GM19467 (cell line): Measurements from ENCODE around the gene EFCAB8.

Experiments
- ATAC-seq: cut with Tn5 transposase; IDR thresholded peaks from one replicate; pipeline ENCODE4 v1.9.1; 2021; ENCODE audit warnings: mild to moderate bottlenecking, moderate library complexity; ENCODE audit not compliant: unreplicated experiment

The EFCAB8 gene, protein sequence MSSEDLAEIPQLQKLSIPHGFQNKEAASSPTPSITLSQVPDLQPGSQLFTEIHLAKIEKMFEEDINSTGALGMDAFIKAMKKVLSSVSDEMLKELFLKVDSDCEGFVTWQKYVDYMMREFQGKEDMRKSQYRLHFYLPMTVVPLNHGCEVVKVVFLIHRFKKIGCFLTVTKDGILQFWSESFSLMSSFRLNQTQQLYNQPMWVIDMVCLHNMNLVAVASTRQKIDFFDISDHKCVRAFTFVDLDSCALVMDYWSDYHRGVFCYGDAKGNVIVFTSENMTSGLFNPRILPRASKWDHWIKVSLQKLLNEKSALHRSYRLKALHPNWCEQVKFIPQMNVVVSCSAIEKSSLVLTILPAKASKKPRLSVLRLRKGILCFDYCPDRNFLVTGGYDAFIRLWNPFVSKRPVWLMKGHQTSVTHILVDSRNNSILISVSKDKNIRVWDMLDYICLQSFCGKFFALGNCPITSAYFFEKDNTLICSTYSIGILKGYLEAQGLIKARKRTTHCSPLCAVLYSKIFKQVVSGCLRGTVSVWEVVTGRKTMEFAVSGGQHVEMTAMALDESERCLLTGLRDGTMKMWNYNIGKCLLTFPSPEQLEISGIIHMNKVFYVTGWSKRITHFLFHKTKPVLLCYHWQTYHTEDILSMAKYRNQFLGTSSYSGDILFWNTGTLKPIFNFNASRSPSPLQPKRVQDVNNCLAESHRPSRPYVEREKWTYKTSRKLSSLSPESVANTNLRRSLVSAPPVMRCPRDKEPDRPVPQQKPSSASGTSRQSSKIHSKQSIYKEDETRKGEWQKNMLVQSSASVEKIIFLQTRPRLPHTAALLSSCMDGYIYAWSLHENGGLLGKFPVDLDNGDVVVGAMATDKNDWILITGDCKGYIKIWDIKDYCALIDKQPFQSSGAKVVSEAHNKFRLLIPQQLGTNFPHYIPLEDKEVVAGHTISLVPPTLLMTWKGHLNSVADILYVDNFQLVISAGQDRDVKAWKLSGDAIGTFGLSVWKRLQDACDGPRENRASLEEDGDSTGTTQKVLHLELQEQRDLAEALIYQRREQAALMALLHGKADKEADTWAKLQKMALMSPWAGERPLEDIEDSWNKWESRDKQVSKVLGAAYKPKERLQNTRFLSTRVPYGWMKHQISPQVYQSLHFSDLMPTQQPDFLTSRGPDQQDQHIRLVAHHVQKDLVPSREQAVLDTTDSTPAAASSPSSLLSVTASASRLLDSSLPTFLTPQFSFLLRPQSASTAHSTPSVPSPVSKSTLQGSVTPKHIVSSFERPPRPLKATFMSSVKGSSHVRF

DNA sequence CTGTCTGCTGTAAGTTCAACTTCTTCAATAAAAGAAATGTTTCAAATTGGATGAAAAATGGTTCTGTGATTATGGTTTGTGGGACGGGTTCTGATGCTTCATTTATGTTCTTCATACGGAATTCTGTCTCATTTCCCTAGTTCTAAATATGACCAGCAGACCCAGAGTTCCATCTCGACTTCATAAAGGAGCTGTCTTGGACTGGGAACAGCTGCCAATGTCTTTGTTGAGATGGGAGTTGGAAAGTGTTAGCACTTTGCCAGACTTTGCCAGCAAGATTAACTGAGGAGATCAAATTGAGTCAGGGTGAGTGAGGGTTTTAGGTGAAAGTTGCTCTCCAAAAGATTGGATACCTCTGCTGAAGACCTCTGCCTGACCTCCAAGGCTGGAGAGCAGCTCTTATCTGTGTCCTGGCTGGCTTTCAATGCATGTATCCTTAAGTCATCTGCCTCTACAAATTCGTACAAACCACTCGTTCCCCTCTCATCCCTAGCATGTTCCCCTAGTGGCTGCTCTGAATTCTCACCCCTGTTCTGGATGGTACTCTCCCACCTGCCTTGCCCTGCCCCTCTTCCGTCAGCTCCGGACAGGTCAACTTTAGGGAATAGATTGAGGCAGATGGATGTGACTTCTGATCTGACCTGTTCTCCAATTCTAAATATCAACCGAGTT is at the start of gene EFCAB8:
Gene EFCAB8, plus strand, starts transcription at position 223 of the 672 bp plus-strand sequence. CDS start 4,870 bp downstream, outside the sequence.
- no peak for ATAC-seq

DNA sequence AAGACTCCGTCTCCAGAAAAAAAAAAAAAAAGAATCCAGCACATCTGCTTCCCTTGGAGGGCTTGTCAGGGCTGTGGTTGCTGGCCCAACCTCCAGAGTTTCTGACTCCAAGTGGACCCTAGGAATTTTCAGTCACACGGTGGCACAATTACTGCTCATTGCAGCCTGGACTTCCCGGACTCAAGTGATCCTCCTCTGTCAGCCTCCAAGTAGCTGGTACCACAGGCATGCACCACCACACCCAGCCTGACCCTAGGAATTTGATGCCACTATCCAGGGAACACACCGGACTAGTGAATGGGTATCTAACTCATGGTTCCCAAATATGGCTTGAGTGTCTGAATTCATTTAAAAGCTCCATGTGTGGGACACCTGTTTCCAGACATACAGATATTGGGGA is 48.8 kb upstream of the EFCAB8 start:
- no peak for ATAC-seq

DNA sequence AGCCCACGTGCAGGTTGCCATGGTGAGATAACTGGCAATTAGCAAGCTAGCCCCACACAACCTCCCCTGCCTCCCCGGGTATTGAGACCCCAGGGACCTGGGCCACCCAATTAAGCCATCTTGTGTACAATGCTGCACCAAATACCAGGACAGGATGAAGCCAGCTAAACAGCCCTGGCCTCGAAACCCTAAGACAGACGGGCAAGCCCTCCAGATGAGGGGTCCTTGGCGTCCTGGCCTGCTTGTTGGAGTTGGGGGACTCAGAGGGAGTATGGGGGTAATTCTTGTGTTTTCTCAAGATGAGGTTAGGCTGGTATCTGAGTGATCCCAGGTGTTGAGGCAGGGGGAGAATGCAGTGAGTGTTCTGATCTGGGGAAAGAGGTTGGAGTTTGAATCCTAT is 47.8 kb upstream of the EFCAB8 start:
- ATAC-seq = no peak

DNA sequence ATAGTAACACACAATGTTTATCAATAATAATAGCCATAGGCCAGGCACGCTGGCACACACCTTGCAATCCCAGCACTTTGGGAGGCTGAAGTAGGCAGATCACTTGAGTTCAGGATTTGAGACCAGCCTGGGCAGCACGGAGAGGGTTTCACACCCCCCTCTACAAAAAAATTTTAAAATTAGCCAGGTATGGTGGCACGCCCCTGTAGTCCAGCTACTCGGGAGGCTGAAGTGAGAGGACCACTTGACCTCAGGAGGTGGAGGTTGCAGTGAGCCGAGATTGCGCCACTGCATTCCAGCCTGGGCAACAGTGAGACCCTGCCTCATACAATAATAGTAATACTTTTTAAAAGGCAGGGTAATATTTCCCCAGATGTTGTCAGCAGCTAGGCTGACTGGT is 46.8 kb upstream of the EFCAB8 start:
- no peak for ATAC-seq

DNA sequence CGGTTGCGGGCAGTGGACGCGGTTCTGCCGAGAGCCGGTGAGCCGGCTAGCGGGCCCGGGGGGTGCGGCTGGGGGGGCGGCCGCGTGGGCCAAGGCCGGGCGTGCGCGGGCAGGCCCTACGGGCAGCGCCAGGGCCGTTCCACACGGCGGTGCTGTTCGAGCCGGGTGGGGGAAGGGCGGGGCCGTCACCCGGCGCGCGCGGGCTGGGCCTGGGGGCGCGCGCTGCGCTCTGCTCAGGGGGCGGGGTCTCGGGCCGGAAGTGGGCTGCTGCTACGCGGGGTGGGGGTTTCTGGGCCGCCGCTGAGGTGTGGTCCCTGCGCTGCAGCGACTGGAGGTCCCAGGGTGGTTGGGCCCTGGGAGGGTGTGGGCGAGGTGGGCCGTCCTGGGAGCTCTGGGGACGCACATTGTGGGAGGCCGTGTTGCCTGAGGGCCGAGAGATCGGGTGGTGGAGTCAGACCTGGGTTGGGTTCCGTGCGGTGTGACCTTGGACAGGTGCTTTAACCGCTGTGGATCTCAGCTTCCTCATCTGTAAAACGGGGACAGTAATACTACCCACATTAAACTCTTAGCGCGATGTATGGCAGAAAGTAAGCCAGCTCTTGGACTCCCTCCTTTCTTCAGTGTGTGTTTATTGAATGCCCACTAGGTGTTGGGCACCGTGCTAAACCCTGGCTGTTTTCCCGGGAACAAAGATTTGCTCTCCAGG is 38.6 kb upstream of the EFCAB8 start:
- peak; percentile 51 for ATAC-seq

DNA sequence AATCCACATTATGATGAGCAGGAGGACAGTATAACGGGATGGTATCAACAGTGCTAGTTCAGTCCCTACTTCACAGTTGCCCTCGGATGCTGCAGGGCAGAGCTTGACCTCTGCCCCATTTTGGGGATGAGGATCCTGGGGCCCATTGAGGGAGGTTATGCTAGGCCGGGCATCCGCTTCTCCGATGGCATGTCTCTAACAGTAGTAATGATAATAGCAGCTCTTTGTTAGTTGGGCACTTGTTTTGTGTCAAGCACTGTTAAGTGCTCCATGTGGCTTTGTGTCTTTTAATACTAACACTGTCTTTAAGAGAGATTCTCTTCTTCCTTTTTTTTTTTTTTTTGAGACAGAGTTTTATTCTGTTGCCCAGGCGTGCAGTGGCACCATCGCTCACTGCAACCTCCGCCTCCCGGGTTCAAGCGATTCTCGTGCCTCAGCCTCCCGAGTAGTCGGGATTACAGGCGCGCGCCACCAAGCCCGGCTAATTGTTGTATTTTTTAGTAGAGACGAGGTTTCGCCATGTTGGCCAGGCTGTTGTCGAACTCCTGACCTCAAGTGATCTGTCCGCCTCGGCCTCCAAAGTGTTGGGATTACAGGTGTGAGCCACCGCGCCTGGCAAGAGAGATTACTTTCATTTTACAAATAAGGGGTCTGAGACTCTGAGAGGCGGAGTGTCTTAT is 37.9 kb upstream of the EFCAB8 start:
- ATAC-seq = no peak

DNA sequence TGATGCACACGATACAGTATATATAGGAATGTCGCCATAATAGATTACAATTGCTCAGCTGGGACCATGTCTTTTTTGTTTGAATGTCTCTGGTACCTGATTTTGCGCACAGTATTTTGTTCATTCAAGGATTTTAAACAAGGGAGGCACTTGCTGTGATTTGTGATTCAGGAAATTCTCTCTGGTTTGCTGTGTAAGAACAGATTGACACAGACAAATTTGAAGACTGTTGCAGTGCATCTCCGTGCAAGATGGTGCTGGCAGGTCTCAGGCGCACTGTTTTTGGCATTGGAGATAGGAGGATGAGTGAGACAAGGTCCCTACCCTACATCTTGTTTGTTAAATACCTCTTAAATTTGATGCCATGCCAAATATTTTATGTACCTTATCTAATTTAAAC is 36.5 kb upstream of the EFCAB8 start:
- ATAC-seq = no peak

DNA sequence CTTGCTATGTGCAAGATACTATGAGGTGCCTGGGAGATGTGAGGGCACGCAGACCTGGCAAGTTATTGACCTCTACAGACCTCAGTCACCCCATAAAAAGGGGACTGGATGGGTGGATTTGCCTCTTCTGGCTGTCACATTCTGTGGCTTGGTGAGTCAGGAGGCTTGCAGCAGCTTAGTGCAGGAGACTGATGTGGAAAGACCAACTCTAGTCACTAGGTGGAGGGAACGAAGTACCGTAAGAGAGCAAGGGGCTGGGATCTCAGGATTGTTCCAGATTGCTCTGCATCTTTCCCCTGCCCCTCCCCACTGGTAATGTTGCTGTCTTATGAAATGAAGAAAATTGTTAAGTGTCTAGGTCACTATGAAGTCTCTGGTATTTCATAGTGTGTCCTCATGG is 35.6 kb upstream of the EFCAB8 start:
- ATAC-seq = no peak

DNA sequence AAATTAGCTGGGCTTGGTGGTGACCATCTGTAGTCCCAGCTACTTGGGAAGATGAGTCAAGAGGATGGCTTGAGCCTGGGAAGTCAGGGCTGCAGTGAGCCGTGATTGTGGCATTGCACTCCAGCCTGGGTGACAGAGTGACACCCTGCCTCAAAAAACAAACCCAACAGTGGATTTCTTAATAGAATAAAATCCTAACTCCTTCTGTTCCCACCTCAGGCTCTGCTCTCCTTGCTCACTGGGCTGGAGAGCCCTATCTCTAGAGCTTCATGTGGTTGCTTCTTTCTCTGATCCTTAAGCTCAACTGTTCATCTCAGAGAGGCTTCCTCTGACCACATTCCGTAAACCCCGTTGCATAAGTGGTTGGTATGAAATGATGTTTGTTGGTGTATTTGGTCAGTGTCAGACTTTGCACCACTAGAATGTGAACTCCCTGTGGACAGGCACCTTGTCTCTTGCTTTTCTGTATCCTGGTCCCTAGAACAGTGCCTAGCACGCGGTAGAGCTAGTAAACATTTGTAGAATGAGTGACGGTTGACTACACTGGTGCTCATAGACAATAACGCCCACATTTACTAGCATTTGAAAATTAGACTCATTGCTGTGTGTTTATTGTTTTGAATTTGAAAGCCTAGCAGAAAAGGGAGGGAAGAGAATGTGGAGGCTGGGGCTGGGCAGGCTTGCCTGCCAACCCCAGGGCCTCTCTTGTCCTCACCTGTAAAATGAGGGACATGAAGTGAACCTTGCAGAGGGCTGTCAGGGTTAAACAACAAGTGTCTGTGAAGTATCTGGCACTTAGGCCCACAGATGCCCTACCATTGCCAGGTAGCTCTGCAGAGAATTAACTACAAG is 34.8 kb upstream of the EFCAB8 start:
- ATAC-seq = no peak

DNA sequence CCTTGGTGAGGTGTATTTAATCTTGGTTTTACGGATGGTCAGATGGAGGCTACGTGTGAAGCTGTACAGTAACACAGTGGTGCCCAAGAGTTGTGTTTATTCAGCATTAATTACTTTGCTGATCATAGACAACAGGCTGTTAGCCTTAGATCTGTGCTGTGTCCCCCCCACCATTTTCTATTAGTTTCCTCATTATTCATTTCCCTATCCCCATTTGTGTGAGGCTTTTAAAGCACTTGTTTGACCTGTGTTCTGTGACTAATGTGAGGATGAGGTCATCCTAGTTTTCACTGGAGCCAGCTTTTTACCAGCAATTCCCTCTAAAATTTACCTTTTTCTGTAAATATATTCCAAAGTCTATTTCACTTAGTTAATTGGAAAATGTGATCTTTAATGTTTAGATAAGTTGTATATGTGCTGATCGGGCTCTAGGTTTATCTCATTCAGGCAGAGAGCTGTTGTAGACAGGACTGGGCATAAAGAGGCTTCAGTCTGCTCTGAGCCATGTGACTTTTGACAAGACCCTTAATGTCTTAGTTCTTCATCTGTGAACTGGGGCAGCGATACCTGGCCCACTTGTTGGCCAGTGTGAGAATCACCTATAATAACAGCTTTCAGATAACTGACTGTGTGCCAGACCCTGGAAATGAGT is 30.6 kb upstream of the EFCAB8 start:
- no peak for ATAC-seq

DNA sequence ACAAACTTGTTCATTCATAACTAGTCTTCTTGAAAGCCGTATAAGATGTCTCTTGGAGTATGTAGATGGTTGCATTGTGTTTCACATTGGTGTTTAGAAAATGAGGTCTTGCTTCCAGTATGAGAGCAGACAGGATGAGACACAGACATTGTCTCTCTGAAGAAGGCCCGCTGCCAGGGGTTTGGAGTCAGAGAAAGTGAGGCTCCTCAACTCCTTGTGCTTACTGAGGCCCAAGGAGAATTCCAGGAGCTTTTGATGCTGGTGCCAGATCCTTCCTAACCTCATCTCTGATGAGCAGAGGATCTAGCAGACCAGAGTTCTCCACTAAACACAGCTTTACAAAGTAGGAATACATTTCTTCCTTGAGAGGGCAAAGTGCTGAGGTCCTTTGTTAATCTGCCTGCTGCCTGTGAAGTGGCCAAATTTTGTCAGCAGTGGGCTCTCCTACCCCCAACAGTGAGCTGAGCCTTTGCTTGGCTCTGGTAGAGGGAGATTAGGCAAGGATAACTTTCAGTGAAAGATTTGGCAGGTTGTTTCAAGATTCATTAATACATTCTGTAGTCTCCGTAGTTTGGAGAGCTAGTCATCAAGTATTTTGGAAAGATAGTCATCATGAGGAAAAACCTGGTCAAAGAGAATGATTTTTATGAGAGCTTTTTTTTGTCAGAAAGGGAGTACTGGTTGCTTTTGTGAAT is 29.3 kb upstream of the EFCAB8 start:
- ATAC-seq = no peak

DNA sequence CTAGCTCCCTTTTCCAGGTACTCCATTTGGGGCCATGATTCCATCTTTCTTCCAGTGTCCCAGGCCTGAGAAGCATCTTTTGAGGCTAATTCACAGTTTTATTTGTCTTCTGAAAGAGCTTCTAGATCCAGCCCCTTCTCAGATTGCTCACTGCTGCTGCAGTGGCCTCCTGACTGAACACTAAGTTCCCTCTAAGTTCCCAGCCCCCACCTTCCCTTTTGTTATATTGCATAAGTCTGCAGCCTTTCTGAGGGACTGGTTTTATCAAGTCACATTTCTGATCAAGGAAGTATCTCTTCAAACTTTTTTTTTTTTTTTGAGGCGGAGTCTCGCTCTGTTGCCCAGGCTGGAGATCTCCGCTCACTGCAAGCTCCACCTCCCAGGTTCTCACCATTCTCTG is 28.3 kb upstream of the EFCAB8 start:
- ATAC-seq = no peak

DNA sequence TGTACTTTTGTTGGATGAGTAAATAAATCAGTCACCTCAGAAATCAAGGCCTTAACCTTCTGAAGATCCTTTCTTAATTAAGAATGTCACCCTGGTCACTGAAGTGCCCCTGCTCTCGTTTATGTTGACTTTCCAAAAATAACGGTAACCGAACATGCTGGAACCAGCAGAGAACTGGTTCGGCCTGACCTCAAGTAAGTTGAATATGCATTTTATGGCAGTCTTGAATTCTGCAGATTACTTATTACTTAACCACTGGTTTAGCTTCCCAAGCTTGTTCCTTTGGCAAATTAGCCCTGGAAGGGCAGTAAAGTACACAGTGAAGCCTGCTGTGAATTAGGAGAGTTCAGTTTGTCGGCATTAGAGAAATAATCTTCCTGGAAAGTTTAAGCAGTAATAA is 26.7 kb upstream of the EFCAB8 start:
- ATAC-seq = no peak

DNA sequence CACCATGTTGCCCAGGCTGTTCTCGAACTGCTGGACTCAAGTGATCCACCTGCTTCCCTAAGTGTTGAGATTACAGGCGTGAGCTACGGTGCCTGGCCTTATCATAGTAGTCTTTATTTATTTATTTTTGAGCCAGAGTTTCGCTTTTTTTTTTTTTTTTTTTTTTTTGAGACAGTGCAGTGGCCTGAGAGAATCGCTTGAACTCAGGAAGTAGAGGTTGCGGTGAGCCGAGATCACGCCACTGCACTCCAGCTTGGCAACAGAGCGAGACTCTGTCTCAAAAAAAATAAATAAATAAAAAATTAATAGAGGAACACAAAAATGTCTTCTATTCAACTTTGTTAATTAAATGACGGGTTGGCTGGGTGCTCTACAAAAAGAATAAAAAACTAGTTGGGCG is 26.1 kb upstream of the EFCAB8 start:
- ATAC-seq = no peak

DNA sequence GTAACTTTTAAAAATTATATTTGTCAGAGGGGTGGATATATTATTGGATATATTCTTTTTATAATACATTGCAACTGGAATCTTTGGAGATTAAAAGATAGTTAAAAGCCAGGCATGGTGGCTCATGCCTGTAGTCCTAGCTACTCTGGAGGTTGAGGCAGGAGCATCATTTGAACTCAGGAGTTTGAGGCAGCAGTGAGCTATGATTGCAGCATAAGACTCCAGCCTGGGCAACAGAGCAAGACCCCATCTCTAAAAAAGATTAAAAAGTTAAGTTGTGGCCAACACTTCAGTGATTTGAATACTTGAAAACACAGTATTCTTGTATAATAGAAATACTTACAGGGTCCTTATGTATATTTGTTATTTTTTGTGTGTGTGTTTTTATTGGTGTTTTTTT is 23.8 kb upstream of the EFCAB8 start:
- ATAC-seq = no peak

DNA sequence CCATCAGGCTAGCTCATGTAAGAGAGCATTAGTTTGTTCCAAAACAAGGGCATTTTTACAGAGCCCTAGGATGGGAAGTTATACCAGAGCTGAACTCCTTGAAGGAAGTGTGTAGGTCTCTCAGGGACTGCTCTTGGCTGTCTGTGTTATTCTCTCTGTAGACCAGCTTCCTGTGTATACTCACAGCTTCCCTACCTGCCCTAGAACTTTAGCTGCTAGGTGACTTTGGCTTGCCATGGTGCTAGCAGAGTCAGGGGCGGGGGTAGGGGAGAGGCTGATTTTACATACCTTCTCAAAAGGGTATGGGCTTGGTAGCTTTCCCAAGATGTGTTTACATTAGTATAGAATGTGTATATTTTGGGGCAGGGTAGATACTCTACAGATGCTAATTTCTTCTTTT is 21.6 kb upstream of the EFCAB8 start:
- ATAC-seq = no peak

DNA sequence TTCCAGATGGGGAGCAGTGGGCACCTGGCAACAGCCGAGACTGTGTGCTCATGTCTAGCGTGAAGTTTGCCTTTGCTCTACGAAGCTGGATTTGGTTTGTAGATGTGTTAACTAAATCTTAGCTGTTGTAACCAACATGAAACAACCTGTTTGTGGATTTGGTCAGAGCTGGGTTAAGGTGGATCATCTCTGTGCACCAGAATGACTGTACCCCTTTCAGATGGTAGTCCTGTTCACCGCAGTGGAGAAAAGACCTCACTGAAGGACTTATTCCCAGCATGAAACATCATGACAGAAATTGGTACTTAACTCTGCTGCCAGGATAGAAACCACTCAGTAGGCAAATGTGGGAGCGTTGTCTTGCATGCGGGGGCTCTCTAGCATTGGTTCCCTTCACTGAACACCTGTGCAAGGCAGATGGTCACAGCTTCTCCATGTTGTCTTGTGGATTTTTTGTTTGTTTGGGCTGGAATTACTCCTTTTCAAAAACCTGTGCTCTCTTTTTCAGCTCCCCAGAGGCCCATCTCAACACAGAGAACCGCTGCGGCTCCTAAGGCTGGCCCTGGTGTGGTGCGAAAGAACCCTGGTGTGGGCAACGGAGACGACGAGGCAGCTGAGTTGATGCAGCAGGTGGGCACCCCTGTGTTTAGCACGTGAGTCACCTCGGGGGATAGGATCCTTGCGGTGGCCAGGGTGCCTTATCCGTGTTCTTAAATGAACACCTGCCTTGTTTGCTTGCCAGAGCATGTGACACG is 19.3 kb upstream of the EFCAB8 start:
- no peak for ATAC-seq
